Measurements from ENCODE around the gene C16orf87.
"Not testable (repeated sequence)": the region's sequence is repeated elsewhere in the genome, so short reads cannot be mapped to it uniquely, and the experiment has no call there.

Gene C16orf87

GRCh38 chr16:46797501-46797900 is 33.5 kb downstream of the C16orf87 start:
- no peak for DNase-seq

GRCh38 chr16:46796764-46797269 is 34.2 kb downstream of the C16orf87 start:
- DNase-seq = no peak

GRCh38 chr16:46793841-46794240 is 37.1 kb downstream of the C16orf87 start:
- DNase-seq = no peak

GRCh38 chr16:46790599-46791270 is 40.2 kb downstream of the C16orf87 start:
- no peak for DNase-seq

GRCh38 chr16:46789499-46790414 is 41.2 kb downstream of the C16orf87 start:
- DNase-seq = peak in 1 of 2 experiments; percentile 20

GRCh38 chr16:46788891-46789474 is 42.0 kb downstream of the C16orf87 start:
- DNase-seq = no peak

- no peak for DNase-seq
Measured at GRCh38 chr16:46787909-46788308, 43.1 kb downstream of the C16orf87 start.

- DNase-seq = no peak
Measured at GRCh38 chr16:46785076-46785845, 45.7 kb downstream of the C16orf87 start.

GRCh38 chr16:46784569-46784968 is 46.4 kb downstream of the C16orf87 start:
- not testable (repeated sequence) for DNase-seq

GRCh38 chr16:46783800-46784199 is 47.2 kb downstream of the C16orf87 start:
- no peak for DNase-seq

- no peak for DNase-seq
Measured at GRCh38 chr16:46782320-46782719, 48.7 kb downstream of the C16orf87 start.

GRCh38 chr16:46777804-46778203 is 53.2 kb downstream of the C16orf87 start:
- DNase-seq = no peak

- DNase-seq = no peak
Measured at GRCh38 chr16:46775214-46775613, 55.8 kb downstream of the C16orf87 start.

GRCh38 chr16:46774743-46775177 is 56.2 kb downstream of the C16orf87 start:
- no peak for DNase-seq

- no peak for DNase-seq
Measured at GRCh38 chr16:46772463-46772862, 58.5 kb downstream of the C16orf87 start.

GRCh38 chr16:46768809-46769208 is 62.2 kb downstream of the C16orf87 start:
- peak; percentile 41 to 61 for DNase-seq

- DNase-seq = no peak
Measured at GRCh38 chr16:46765050-46765449, 65.9 kb downstream of the C16orf87 start.

- DNase-seq = peak; percentile 6 to 30
Measured at GRCh38 chr16:46763147-46763546, 67.8 kb downstream of the C16orf87 start.

GRCh38 chr16:46762583-46762982 is 68.4 kb downstream of the C16orf87 start:
- DNase-seq = peak in 1 of 2 experiments; percentile 6

- no peak for DNase-seq
Measured at GRCh38 chr16:46759309-46759708, 71.7 kb downstream of the C16orf87 start.

GRCh38 chr16:46757339-46758050 is 73.5 kb downstream of the C16orf87 start:
- peak; percentile 4 to 29 for DNase-seq

- DNase-seq = no peak
Measured at GRCh38 chr16:46756772-46757171, 74.2 kb downstream of the C16orf87 start.

Data from NCI-H2081 (cell line).